ENCODE data around the gene COL23A1.

DNA sequence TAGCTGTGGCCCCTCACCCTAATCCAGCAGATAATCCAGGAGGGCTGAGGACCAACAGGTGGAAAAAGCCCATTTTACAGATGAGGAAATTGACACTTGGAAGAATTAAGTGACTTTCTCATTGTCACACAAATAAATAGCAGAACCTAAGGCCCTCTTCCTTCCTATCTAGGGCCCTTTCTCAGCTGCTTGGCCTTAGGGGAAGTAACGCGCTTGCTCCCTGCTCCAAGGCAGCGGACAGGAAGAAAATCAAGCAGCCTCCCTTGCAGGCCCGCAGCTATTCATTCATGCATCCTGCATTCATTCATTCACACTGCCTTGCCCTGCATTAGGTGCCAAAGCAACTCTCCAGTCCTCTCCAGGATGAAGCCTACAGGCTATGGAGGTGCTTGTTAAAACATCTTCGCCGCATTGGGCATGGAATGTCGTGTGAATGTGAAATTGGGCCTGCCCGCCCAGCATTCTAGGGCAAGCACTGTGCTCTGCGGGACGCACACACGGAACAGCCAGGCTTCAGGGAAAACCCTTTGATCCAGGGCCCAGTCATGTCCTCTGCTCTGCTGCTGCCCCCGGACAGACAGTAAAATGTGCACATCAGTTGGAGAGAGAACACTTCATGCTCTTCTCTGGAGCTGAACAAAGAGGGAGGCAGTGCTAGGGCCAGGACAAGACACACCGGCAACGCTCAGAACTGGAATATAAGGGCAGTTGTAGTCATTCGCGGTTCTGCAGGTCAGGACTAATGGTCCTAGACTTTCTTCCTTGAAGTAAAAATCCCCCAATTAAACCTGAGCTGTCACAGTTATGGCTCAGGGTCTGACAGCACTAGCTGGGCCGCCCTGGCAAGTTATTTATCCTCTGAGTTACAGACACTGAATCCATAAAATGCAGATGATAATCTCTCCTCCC, 166.0 kb downstream of the COL23A1 start:
- TF ChIP-seq, protein P1, sequence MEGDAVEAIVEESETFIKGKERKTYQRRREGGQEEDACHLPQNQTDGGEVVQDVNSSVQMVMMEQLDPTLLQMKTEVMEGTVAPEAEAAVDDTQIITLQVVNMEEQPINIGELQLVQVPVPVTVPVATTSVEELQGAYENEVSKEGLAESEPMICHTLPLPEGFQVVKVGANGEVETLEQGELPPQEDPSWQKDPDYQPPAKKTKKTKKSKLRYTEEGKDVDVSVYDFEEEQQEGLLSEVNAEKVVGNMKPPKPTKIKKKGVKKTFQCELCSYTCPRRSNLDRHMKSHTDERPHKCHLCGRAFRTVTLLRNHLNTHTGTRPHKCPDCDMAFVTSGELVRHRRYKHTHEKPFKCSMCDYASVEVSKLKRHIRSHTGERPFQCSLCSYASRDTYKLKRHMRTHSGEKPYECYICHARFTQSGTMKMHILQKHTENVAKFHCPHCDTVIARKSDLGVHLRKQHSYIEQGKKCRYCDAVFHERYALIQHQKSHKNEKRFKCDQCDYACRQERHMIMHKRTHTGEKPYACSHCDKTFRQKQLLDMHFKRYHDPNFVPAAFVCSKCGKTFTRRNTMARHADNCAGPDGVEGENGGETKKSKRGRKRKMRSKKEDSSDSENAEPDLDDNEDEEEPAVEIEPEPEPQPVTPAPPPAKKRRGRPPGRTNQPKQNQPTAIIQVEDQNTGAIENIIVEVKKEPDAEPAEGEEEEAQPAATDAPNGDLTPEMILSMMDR (IDR thresholded peaks at IDR 0.05), result no peak
- TF ChIP-seq POLR2A (IDR thresholded peaks at IDR 0.05), result no peak

Data from tibial nerve (tissue), 3 donors.